Measurements from ENCODE around the gene HOXC13.

DNA sequence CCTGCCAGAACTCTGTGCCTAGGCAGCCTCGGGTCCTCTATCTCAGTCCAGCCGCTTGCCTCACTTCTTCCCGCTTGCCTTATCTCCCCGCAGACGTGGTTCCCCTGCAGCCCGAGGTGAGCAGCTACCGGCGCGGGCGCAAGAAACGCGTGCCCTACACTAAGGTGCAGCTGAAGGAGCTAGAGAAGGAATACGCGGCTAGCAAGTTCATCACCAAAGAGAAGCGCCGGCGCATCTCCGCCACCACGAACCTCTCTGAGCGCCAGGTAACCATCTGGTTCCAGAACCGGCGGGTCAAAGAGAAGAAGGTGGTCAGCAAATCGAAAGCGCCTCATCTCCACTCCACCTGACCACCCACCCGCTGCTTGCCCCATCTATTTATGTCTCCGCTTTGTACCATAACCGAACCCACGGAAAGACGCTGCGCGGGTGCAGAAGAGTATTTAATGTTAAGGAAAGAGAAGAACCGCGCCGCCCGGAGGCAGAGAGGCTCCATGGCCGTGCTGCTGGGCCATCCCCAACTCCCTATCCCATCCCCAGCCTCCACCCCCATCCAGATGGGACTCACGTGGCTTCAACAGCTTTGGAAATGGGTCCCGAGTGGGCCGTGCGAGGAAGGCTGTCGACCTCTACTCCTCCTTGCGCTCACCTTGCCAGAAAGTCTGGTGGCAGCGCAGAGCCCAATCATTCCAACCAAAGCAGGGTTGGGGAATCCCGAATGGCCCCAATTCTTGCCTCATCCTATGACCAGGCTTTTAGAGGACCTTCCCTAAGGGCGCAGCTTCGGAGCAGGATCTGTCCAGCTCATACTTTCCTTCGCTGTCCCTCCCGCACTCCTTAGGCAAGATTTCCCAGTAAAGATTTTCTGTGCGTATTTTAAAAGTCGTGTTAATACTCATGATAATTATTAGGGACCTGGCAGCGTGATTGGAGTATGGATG, 6.5 kb downstream of the HOXC13 start:
- peak; percentile 20 for TF ChIP-seq REST (IDR thresholded peaks at IDR 0.05; ENCODE audit: unreplicated experiment)
- TF ChIP-seq, protein P1, sequence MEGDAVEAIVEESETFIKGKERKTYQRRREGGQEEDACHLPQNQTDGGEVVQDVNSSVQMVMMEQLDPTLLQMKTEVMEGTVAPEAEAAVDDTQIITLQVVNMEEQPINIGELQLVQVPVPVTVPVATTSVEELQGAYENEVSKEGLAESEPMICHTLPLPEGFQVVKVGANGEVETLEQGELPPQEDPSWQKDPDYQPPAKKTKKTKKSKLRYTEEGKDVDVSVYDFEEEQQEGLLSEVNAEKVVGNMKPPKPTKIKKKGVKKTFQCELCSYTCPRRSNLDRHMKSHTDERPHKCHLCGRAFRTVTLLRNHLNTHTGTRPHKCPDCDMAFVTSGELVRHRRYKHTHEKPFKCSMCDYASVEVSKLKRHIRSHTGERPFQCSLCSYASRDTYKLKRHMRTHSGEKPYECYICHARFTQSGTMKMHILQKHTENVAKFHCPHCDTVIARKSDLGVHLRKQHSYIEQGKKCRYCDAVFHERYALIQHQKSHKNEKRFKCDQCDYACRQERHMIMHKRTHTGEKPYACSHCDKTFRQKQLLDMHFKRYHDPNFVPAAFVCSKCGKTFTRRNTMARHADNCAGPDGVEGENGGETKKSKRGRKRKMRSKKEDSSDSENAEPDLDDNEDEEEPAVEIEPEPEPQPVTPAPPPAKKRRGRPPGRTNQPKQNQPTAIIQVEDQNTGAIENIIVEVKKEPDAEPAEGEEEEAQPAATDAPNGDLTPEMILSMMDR (conservative IDR thresholded peaks at IDR 0.05; ENCODE audit: low read depth in 2 of 2) = peak; percentile 37 to 39; a peak in 3 of 4 replicates

Measured in GM23338 (cell line).